OCI-LY3 (cell line): ENCODE measurements around the gene FAM168B.
"Not testable (repeated sequence)": the region's sequence is repeated elsewhere in the genome, so short reads cannot be mapped to it uniquely, and the experiment has no call there.

Source experiments
- H2AFZ ChIP-seq: fragments of 200-600, 300-600 bp; shearing (Covaris generic); 2 replicates; pipeline ENCODE4 v1.6.0; 2014; ENCODE audit warnings: antibody characterized with exemption, low read depth, low read length
- H3K27ac ChIP-seq: fragments of 200-600, 300-600 bp; sonication (generic); 2 replicates; pipeline ENCODE4 v1.5.1; 2014; ENCODE audit warnings: mild to moderate bottlenecking, low read length, moderate library complexity, mixed read lengths
- H3K27me3 ChIP-seq: fragments of 200-600, 300-600 bp; sonication (generic); 2 replicates; pipeline ENCODE4 v1.6.1; 2014; ENCODE audit warnings: low read depth, low read length, mixed read lengths
- H3K36me3 ChIP-seq: fragments of 200-600, 300-600 bp; sonication (generic); replicated peaks from 2 replicates; pipeline ENCODE3; 2014; ENCODE audit warnings: low read depth, low read length, mixed read lengths
- H3K4me1 ChIP-seq: fragments of 300-600, 200-600 bp; sonication (generic); 2 replicates; pipeline ENCODE4 v1.6.1; 2014; ENCODE audit warnings: low read length, mixed read lengths
- H3K4me2 ChIP-seq: fragments of 200-600, 300-600 bp; sonication (generic); 2 replicates; pipeline ENCODE4 v1.6.1; 2014; ENCODE audit warnings: low read length, mixed read lengths
- H3K4me3 ChIP-seq: fragments of 300-600, 200-600 bp; sonication (generic); 2 replicates; pipeline ENCODE4 v1.5.1; 2014; ENCODE audit warnings: antibody characterized with exemption, mild to moderate bottlenecking, low read length, moderate library complexity
- H3K79me2 ChIP-seq: fragments of 300-600, 200-600 bp; shearing (Covaris generic); 2 replicates; pipeline ENCODE4 v1.6.1; 2014; ENCODE audit warnings: mild to moderate bottlenecking, low read length, mixed read lengths
- H3K9ac ChIP-seq: fragments of 300-600, 200-600 bp; shearing (Covaris generic); 2 replicates; pipeline ENCODE4 v1.6.0; 2014; ENCODE audit warnings: mild to moderate bottlenecking, low read length, moderate library complexity
- H3K9me3 ChIP-seq: fragments of 200-600, 300-600 bp; shearing (Covaris generic); 2 replicates; pipeline ENCODE4 v1.6.1; 2014; ENCODE audit warnings: low read length, mixed read lengths; ENCODE audit not compliant: insufficient read depth
- H4K20me1 ChIP-seq: fragments of 200-600, 300-600 bp; sonication (generic); 2 replicates; pipeline ENCODE4 v1.6.1; 2016; ENCODE audit warnings: low read length, mixed read lengths; ENCODE audit not compliant: insufficient read depth
- CTCF ChIP-seq: fragments of 200-600, 300-600 bp; sonication (generic); IDR thresholded peaks from 2 replicates; pipeline ENCODE4 v1.5.1; 2014; ENCODE audit warnings: antibody characterized with exemption, low read length, low read depth
- EZH2phosphoT487 ChIP-seq: fragments of 200-600 bp; shearing (Covaris generic); IDR thresholded peaks from 2 replicates; pipeline ENCODE4 v1.6.1; 2018; ENCODE audit warnings: antibody characterized with exemption, mixed run types, low read depth

Gene FAM168B

GRCh38 chr2:131120815-131121317 lies 27.6 kb upstream of the FAM168B start:
- Histone ChIP-seq H3K9ac (no peak overlapping the region), H3K36me3 (peaks cover 25% of the 10 kb centered on the region), H3K79me2 (peaks cover 73% of the 10 kb centered on the region), H3K27me3 (no peaks in the 10 kb centered on the region), H3K9me3 (no peaks in the 10 kb centered on the region), H3K4me2 (no peak overlapping the region), H2AFZ (no peak overlapping the region), H4K20me1 (peaks cover 39% of the 10 kb centered on the region), H3K4me3 (no peak overlapping the region), H3K4me1 (no peaks in the 10 kb centered on the region), H3K27ac (no peak overlapping the region)
- TF ChIP-seq EZH2phosphoT487, result no peak

DNA sequence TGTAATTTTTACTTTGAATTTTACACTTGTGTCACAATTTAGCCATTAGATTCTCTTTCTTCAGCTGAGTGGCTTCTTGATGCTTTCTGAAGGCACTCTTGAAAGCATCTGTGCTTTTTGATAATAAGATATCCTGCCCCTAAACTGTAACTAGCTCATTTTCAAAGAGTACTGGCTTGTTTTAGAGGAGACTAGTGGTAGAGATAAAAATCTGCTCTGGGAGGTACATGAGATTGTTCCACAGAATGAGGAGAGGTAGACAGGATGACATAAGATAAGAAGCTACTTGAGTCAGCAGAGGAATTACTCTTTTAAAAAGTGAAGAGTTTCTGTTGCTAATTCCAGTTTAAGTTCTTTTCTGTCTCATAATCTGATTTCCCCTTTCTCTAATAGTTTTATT lies 22.5 kb upstream of the FAM168B start:
- Histone ChIP-seq H3K27me3 (no peaks in the 10 kb centered on the region), H2AFZ (no peak overlapping the region), H3K79me2 (peaks cover 96% of the 10 kb centered on the region), H3K9ac (no peak overlapping the region), H3K9me3 (no peaks in the 10 kb centered on the region), H4K20me1 (peaks cover 36% of the 10 kb centered on the region), H3K4me1 (no peaks in the 10 kb centered on the region), H3K4me2 (no peak overlapping the region), H3K4me3 (no peak overlapping the region), H3K27ac (no peak overlapping the region), H3K36me3 (peaks cover 25% of the 10 kb centered on the region)
- TF ChIP-seq EZH2phosphoT487 (no peak), CTCF (no peak)

DNA sequence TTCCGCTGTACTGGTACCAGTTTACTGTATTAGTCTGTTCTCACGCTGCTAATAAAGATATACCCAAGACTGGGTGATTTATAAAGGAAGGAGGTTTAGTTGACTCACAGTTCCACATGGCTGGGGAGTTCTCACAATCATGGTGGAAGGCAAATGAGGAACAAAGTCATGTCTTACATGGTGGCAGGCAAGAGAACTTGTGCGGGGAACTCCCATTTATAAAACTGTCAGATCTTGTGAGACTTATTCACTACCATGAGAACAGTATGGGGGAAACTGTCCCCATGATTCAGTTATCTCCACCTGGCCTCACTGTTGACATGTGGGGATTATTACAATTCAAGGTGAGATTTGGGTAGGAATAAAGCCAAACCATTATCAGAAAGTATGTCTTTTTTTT lies 21.7 kb upstream of the FAM168B start:
- H3K27me3 ChIP-seq, H3K9ac ChIP-seq, H3K4me1 ChIP-seq, H2AFZ ChIP-seq, H3K4me2 ChIP-seq, H3K27ac ChIP-seq, H3K9me3 ChIP-seq, H3K4me3 ChIP-seq: not testable (repeated sequence)
- Histone ChIP-seq H3K79me2 (peaks cover 97% of the 10 kb centered on the region), H4K20me1 (peaks cover 38% of the 10 kb centered on the region), H3K36me3 (peaks cover 27% of the 10 kb centered on the region)

- H3K9ac ChIP-seq, result no peak overlapping the region
- H3K4me2 ChIP-seq, result no peak overlapping the region
- H3K4me3 ChIP-seq, result no peak overlapping the region
- no peaks in the 10 kb centered on the region for H3K4me1 ChIP-seq
- H4K20me1 ChIP-seq, result peaks cover 33% of the 10 kb centered on the region
- peaks cover 97% of the 10 kb centered on the region for H3K79me2 ChIP-seq
- no peak overlapping the region for H3K27ac ChIP-seq
- H3K36me3 ChIP-seq, result peaks cover 31% of the 10 kb centered on the region
- H3K27me3 ChIP-seq, result no peaks in the 10 kb centered on the region
- H3K9me3 ChIP-seq, result no peaks in the 10 kb centered on the region
- H2AFZ ChIP-seq, result no peak overlapping the region
- TF ChIP-seq EZH2phosphoT487 (no peak), CTCF (no peak)
These were observed 20.4 kb upstream of the FAM168B start for GRCh38 chr2:131113566-131114227.

GRCh38 chr2:131112529-131112928 lies 19.3 kb upstream of the FAM168B start:
- Histone ChIP-seq H3K79me2 (peaks cover 99% of the 10 kb centered on the region), H2AFZ (no peak overlapping the region), H3K9me3 (no peaks in the 10 kb centered on the region), H3K4me3 (no peak overlapping the region), H3K36me3 (peaks cover 34% of the 10 kb centered on the region), H3K27me3 (no peaks in the 10 kb centered on the region), H3K27ac (no peak overlapping the region), H3K4me2 (no peak overlapping the region), H3K4me1 (no peaks in the 10 kb centered on the region), H3K9ac (no peak overlapping the region), H4K20me1 (peaks cover 33% of the 10 kb centered on the region)
- TF ChIP-seq EZH2phosphoT487, result no peak
